HG03565 (cell line): Measurements from ENCODE around the gene MFN1.
A peak's percentile ranks its signal among the peaks of the same experiment; 100 is the strongest.

Source experiments
- ATAC-seq: cut with Tn5 transposase; IDR thresholded peaks from one replicate; pipeline ENCODE4 v1.9.1; 2021; ENCODE audit warnings: mild to moderate bottlenecking, moderate library complexity; ENCODE audit not compliant: unreplicated experiment

The MFN1 gene

GRCh38 chr3:179428876-179429548 lies 81.5 kb downstream of the MFN1 start:
- ATAC-seq: no peak

GRCh38 chr3:179430277-179430870 lies 82.9 kb downstream of the MFN1 start:
- no peak for ATAC-seq

- peak; percentile 57 for ATAC-seq
Measured at GRCh38 chr3:179432021-179432420, 84.5 kb downstream of the MFN1 start.

GRCh38 chr3:179432451-179432850 lies 84.9 kb downstream of the MFN1 start:
- no peak for ATAC-seq

GRCh38 chr3:179436517-179436916 lies 89.0 kb downstream of the MFN1 start:
- ATAC-seq: no peak

- peak; percentile 72 for ATAC-seq
Measured at GRCh38 chr3:179438841-179439240, 91.3 kb downstream of the MFN1 start.
